ENCODE results near the gene LRRC28.

The LRRC28 gene

DNA sequence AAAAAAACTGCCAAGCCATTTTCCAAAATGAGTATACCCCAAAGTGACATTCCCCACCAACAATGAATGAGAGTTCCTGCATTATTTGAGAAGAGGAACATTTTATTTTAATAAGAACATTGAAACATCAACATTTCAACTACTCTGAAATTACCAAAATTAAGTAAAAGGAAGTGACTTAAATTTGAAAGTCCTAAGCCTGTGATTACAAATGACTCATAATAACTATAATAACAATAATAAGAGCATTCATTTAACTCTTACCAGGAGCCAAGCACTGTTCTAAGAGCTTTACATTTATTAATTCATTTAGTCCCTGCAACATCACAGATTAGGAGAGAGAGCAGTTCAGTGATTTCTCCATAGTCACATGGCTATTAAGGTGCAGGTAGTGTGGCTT is 32.4 kb downstream of the LRRC28 start:
- H3K27ac ChIP-seq = no peak overlapping the region
- POLR2A ChIA-PET (ENCODE audit: low non-redundant PET) = no interaction called here
- DNase-seq (ENCODE audit: low spot score) = no peak
- CTCF ChIA-PET = interaction anchor here (0.5 to 0.6 kb wide), 2 partner anchors 131 to 202 kb away, joined by 3 to 4 read pairs; no protein-coding TSS in a partner anchor
- TF ChIP-seq, protein P1, sequence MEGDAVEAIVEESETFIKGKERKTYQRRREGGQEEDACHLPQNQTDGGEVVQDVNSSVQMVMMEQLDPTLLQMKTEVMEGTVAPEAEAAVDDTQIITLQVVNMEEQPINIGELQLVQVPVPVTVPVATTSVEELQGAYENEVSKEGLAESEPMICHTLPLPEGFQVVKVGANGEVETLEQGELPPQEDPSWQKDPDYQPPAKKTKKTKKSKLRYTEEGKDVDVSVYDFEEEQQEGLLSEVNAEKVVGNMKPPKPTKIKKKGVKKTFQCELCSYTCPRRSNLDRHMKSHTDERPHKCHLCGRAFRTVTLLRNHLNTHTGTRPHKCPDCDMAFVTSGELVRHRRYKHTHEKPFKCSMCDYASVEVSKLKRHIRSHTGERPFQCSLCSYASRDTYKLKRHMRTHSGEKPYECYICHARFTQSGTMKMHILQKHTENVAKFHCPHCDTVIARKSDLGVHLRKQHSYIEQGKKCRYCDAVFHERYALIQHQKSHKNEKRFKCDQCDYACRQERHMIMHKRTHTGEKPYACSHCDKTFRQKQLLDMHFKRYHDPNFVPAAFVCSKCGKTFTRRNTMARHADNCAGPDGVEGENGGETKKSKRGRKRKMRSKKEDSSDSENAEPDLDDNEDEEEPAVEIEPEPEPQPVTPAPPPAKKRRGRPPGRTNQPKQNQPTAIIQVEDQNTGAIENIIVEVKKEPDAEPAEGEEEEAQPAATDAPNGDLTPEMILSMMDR (conservative IDR thresholded peaks at IDR 0.05; ENCODE audit: low read depth) = no peak

GRCh38 chr15:99291643-99292042 is 40.4 kb downstream of the LRRC28 start:
- ChIA-PET CTCF (no interaction called here), POLR2A (ENCODE audit: low non-redundant PET) (interaction anchor here (0.6 kb wide), 1 partner anchor 65 kb away, joined by 4 read pairs; no protein-coding TSS in a partner anchor)
- no peak overlapping the region for H3K27ac ChIP-seq
- TF ChIP-seq, protein P1 (conservative IDR thresholded peaks at IDR 0.05; ENCODE audit: low read depth) = no peak
- no peak for DNase-seq (ENCODE audit: low spot score)

- POLR2A ChIA-PET (ENCODE audit: low non-redundant PET) = no interaction called here
- TF ChIP-seq, protein P1 (conservative IDR thresholded peaks at IDR 0.05; ENCODE audit: low read depth) = no peak
- no peak overlapping the region for H3K27ac ChIP-seq
- CTCF ChIA-PET = interaction anchor here (1.0 kb wide), 1 partner anchor 408 kb away, joined by 3 read pairs; no protein-coding TSS in a partner anchor
- no peak for DNase-seq (ENCODE audit: low spot score)
Observed at GRCh38 chr15:99295840-99296239, 44.6 kb downstream of the LRRC28 start.

GRCh38 chr15:99296386-99296785 is 45.1 kb downstream of the LRRC28 start:
- CTCF ChIA-PET = interaction anchor here (0.7 to 1.0 kb wide), 2 partner anchors 40 to 407 kb away, joined by 3 to 4 read pairs; no protein-coding TSS in a partner anchor
- POLR2A ChIA-PET (ENCODE audit: low non-redundant PET) = interaction anchor here (0.7 kb wide), 2 partner anchors 33 to 39 kb away, joined by 5 to 7 read pairs; no protein-coding TSS in a partner anchor

DNA sequence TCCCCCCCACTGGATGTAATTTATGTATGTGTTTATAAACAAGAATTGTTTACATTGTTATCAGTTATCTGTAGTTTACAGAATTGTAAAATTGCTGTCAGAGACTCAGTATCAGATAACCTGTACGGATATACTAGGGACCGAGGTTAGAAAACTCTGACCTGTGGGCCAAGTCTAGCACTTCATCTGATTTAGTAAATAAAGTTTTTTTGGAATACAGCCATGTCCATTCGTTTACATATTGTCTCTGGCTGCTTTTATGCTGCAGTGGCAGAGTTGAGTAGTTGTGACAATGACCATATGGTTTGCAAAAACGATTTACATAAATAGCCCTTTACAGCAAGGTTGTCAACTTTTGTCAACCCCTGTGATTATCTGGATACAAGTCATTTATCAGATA is 52.6 kb downstream of the LRRC28 start:
- ChIA-PET POLR2A (ENCODE audit: low non-redundant PET) (no interaction called here), CTCF (no interaction called here)
- no peak for DNase-seq (ENCODE audit: low spot score)
- no peak overlapping the region for H3K27ac ChIP-seq
- TF ChIP-seq, protein P1 (conservative IDR thresholded peaks at IDR 0.05; ENCODE audit: low read depth) = no peak

More at GRCh38 chr15:99296386-99296785, 45.1 kb downstream of the LRRC28 start:
- TF ChIP-seq, protein P1 (conservative IDR thresholded peaks at IDR 0.05; ENCODE audit: low read depth) = no peak
- no peak overlapping the region for H3K27ac ChIP-seq
- no peak for DNase-seq (ENCODE audit: low spot score)

DNA sequence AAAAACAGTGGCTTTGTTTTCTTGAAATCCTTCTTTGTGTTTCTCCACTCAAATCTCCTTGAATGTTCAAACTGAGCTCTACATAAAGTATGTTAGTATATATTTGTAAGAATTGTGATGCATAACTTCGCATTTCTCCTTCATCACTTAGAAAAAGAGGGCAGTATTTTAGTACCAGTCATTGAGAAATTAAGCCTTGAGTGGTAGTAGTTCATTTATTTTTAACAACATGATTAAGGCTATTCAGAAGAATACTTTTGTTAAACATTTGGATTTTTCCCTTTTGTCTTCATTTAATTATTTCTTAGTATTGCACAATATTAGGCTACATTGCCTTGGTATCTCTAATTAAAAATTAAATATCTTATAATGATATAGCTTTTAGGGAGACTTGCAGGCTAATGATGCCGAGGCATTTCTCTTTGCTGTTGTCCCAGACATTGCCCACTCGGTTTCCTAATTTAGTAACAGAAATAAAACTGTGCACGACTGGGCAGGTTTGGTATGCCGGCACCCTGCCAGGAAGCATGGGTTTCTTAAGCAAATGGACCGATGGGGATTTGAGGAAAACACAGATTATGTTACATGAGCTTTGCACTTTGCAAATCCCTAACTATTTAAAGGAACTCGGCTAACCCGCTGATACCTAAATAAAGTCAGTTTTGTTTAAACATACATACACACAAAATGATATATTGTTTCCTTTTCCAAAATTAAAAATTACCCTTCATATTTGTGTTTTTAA is 54.7 kb downstream of the LRRC28 start:
- H3K27ac ChIP-seq = no peak overlapping the region
- CTCF ChIA-PET = interaction anchor here (0.9 to 1.2 kb wide), 2 partner anchors 18 to 399 kb away, joined by 3 to 4 read pairs; no protein-coding TSS in a partner anchor

More for the DNA sequence above, 54.7 kb downstream of the LRRC28 start:
- TF ChIP-seq, protein P1 (conservative IDR thresholded peaks at IDR 0.05; ENCODE audit: low read depth) = no peak
- DNase-seq (ENCODE audit: low spot score) = peak; percentile 83
- POLR2A ChIA-PET (ENCODE audit: low non-redundant PET) = no interaction called here
